GM18517 (cell line): ENCODE results near the gene ACADSB.

Source experiments
- ATAC-seq: cut with Tn5 transposase; IDR thresholded peaks from one replicate; pipeline ENCODE4 v1.9.1; 2021; ENCODE audit warnings: mild to moderate bottlenecking, moderate library complexity; ENCODE audit not compliant: unreplicated experiment

The ACADSB gene

GRCh38 chr10:123096452-123096851 lies 87.6 kb downstream of the ACADSB start:
- no peak for ATAC-seq

GRCh38 chr10:123097039-123097438 lies 88.2 kb downstream of the ACADSB start:
- no peak for ATAC-seq

- ATAC-seq, result no peak
These were observed 91.4 kb downstream of the ACADSB start for GRCh38 chr10:123100030-123100762.

GRCh38 chr10:123101872-123102271 lies 93.1 kb downstream of the ACADSB start:
- ATAC-seq, result no peak

- ATAC-seq, result no peak
These were observed 93.9 kb downstream of the ACADSB start for GRCh38 chr10:123102673-123103072.

GRCh38 chr10:123103944-123104343 lies 95.1 kb downstream of the ACADSB start:
- ATAC-seq, result no peak
